GM23338 (cell line): ENCODE data around the gene SNAP91. TPM values are rescaled to one million over a fixed set of nuclear protein-coding genes. Genes with fewer than 3 reads are reported as not detected.

Experiments used
- ATAC-seq: fragments of 200-7000 bp; cut with Tn5 transposase; 3 replicates; pipeline ENCODE4 v1.9.1; 2020
- DNase-seq: peaks from one replicate; pipeline ENCODE4 v3.0.0-alpha.2; 2015; ENCODE audit warnings: low spot score
- H2AFZ ChIP-seq: fragments of 200-600 bp; sonication (generic); 2 replicates; pipeline ENCODE4 v1.8.0; 2016; ENCODE audit warnings: antibody characterized with exemption, mild to moderate bottlenecking, moderate library complexity
- H3F3A ChIP-seq: fragments of 200-600 bp; sonication (generic); replicated peaks from 2 replicates; pipeline ENCODE4 v1.8.0; 2017; ENCODE audit warnings: antibody characterized with exemption, mixed run types, low read depth
- H3K27ac ChIP-seq: fragments of 200-600 bp; sonication (generic); 2 replicates; pipeline ENCODE4 v1.6.1; 2016; ENCODE audit warnings: low read depth
- H3K27me3 ChIP-seq: fragments of 200-600 bp; sonication (generic); 2 replicates; pipeline ENCODE4 v1.8.0; 2016; ENCODE audit warnings: mild to moderate bottlenecking, mixed run types, moderate library complexity; ENCODE audit not compliant: insufficient read depth
- H3K36me3 ChIP-seq: fragments of 200-600 bp; sonication (generic); 2 replicates; pipeline ENCODE4 v1.8.0; 2016; ENCODE audit warnings: mild to moderate bottlenecking; ENCODE audit not compliant: insufficient read depth
- H3K4me1 ChIP-seq: fragments of 200-600 bp; sonication (generic); 2 replicates; pipeline ENCODE4 v1.8.0; 2016; ENCODE audit warnings: mild to moderate bottlenecking, moderate library complexity; ENCODE audit not compliant: insufficient read depth
- H3K4me2 ChIP-seq: fragments of 200-600 bp; sonication (generic); 2 replicates; pipeline ENCODE4 v1.7.1; 2017; ENCODE audit warnings: mixed run types
- H3K4me3 ChIP-seq: fragments of 200-600 bp; sonication (generic); 2 replicates; pipeline ENCODE4 v1.6.1; 2016; ENCODE audit warnings: mixed run types
- H3K79me2 ChIP-seq: fragments of 200-600 bp; sonication (generic); replicated peaks from 2 replicates; pipeline ENCODE4 v1.8.0; 2017; ENCODE audit warnings: mild to moderate bottlenecking; ENCODE audit not compliant: insufficient read depth
- H3K9me2 ChIP-seq: fragments of 200-600 bp; sonication (generic); 2 replicates; pipeline ENCODE4 v1.8.0; 2017; ENCODE audit not compliant: insufficient read depth
- H4K20me1 ChIP-seq: fragments of 200-600 bp; sonication (generic); replicated peaks from 2 replicates; pipeline ENCODE4 v1.8.0; 2017; ENCODE audit warnings: mild to moderate bottlenecking; ENCODE audit not compliant: insufficient read depth
- H3K27ac Mint-ChIP-seq: 2 replicates; pipeline ENCODE4 v1.8.0; 2020; ENCODE audit warnings: inconsistent platforms, mild to moderate bottlenecking, moderate library complexity, mixed read lengths
- H3K27me3 Mint-ChIP-seq: 3 replicates; pipeline ENCODE4 v1.8.0; 2022; ENCODE audit warnings: low read depth, mild to moderate bottlenecking, moderate library complexity, mixed read lengths, inconsistent platforms; ENCODE audit not compliant: insufficient read depth, poor library complexity
- H3K36me3 Mint-ChIP-seq: 3 replicates; pipeline ENCODE4 v1.8.0; 2021; ENCODE audit warnings: low read depth, mild to moderate bottlenecking, inconsistent platforms, moderate library complexity, mixed read lengths
- H3K4me1 Mint-ChIP-seq: 3 replicates; pipeline ENCODE4 v1.8.0; 2020; ENCODE audit warnings: mild to moderate bottlenecking, inconsistent platforms, mixed read lengths
- H3K4me3 Mint-ChIP-seq: 3 replicates; pipeline ENCODE4 v1.8.0; 2021; ENCODE audit warnings: moderate library complexity, mild to moderate bottlenecking, inconsistent platforms, mixed read lengths
- H3K9me3 Mint-ChIP-seq: 3 replicates; pipeline ENCODE4 v1.8.0; 2020; ENCODE audit warnings: moderate library complexity, mild to moderate bottlenecking, inconsistent platforms, mixed read lengths
- CTCF ChIP-seq, 2 experiments: fragments of 200-600 bp in 1 of 2; sonication (generic) in 1 of 2; conservative IDR thresholded peaks; 2 replicates each; pipeline versions ENCODE4 v1.5.1 to v1.6.1; 2016 to 2017; ENCODE audit warnings: antibody characterized with exemption in 2 of 2, low read depth in 2 of 2, mild to moderate bottlenecking in 2 of 2, moderate library complexity in 1 of 2
- EZH2 ChIP-seq: fragments of 200-600 bp; sonication (generic); IDR thresholded peaks from one replicate; pipeline ENCODE4 v1.8.0; 2017; ENCODE audit warnings: antibody characterized with exemption, mild to moderate bottlenecking, low read depth; ENCODE audit not compliant: unreplicated experiment
- EZH2phosphoT487 ChIP-seq: fragments of 200-600 bp; sonication (generic); IDR thresholded peaks from one replicate; pipeline ENCODE4 v1.8.1; 2018; ENCODE audit warnings: antibody characterized with exemption; ENCODE audit not compliant: unreplicated experiment
- JUNB ChIP-seq: IDR thresholded peaks from one replicate; pipeline ENCODE4 v1.6.1; 2016; ENCODE audit warnings: antibody characterized with exemption; ENCODE audit not compliant: unreplicated experiment
- NANOG ChIP-seq: IDR thresholded peaks from 2 replicates; pipeline ENCODE4 v1.6.1; 2016; ENCODE audit warnings: antibody characterized with exemption, borderline replicate concordance
- POLR2AphosphoS5 ChIP-seq: IDR thresholded peaks from 2 replicates; pipeline ENCODE4 v1.6.1; 2016; ENCODE audit warnings: antibody characterized with exemption, low read depth
- STAT1 ChIP-seq: IDR thresholded peaks from one replicate; pipeline ENCODE4 v1.6.1; 2016; ENCODE audit warnings: antibody characterized with exemption; ENCODE audit not compliant: unreplicated experiment
- ZNF114 ChIP-seq: fragments of 250-450 bp; sonication (Bioruptor Pico); IDR thresholded peaks from 2 replicates; pipeline ENCODE4 v1.5.0; 2020; ENCODE audit warnings: mild to moderate bottlenecking, moderate library complexity
- ZNF331 ChIP-seq: fragments of 250-450 bp; sonication (Bioruptor Pico); IDR thresholded peaks from 2 replicates; pipeline ENCODE4 v1.5.0; 2020; ENCODE audit warnings: low read depth, mild to moderate bottlenecking, moderate library complexity
- polyA plus RNA-seq: library from polyadenylated mRNA; unstranded; fragments of >200 nt; fragmentation: Nextera tagmentation; extraction: Ambion mirVana; gene quantifications from 2 replicates; pipeline ENCODE4 v1.2.1, GENCODE V29; 2016
- total RNA-seq: library from RNA; depleted of rRNA; stranded (reverse); fragments of >200 nt; shearing (Covaris generic); gene quantifications from 2 replicates; pipeline ENCODE4 v1.2.3, GENCODE V29; 2014
- TF ChIP-seq, protein P1 (sequence below): fragments of 250-450 bp; sonication (Bioruptor Pico); IDR thresholded peaks from 2 replicates; pipeline ENCODE4 v1.5.0; 2020; ENCODE audit warnings: mild to moderate bottlenecking, moderate library complexity
- TF ChIP-seq, protein P2 (sequence below): IDR thresholded peaks from one replicate; pipeline ENCODE4 v1.6.1; 2018; ENCODE audit warnings: antibody characterized with exemption; ENCODE audit not compliant: unreplicated experiment

SNAP91 gene
- total and polyA plus RNA-seq, 2 experiments from 2014 or later: 0.83 to 1.2 TPM

GRCh38 chr6:83597051-83597450, 111.8 kb downstream of the SNAP91 start (continued):
- TF ChIP-seq, protein P1, sequence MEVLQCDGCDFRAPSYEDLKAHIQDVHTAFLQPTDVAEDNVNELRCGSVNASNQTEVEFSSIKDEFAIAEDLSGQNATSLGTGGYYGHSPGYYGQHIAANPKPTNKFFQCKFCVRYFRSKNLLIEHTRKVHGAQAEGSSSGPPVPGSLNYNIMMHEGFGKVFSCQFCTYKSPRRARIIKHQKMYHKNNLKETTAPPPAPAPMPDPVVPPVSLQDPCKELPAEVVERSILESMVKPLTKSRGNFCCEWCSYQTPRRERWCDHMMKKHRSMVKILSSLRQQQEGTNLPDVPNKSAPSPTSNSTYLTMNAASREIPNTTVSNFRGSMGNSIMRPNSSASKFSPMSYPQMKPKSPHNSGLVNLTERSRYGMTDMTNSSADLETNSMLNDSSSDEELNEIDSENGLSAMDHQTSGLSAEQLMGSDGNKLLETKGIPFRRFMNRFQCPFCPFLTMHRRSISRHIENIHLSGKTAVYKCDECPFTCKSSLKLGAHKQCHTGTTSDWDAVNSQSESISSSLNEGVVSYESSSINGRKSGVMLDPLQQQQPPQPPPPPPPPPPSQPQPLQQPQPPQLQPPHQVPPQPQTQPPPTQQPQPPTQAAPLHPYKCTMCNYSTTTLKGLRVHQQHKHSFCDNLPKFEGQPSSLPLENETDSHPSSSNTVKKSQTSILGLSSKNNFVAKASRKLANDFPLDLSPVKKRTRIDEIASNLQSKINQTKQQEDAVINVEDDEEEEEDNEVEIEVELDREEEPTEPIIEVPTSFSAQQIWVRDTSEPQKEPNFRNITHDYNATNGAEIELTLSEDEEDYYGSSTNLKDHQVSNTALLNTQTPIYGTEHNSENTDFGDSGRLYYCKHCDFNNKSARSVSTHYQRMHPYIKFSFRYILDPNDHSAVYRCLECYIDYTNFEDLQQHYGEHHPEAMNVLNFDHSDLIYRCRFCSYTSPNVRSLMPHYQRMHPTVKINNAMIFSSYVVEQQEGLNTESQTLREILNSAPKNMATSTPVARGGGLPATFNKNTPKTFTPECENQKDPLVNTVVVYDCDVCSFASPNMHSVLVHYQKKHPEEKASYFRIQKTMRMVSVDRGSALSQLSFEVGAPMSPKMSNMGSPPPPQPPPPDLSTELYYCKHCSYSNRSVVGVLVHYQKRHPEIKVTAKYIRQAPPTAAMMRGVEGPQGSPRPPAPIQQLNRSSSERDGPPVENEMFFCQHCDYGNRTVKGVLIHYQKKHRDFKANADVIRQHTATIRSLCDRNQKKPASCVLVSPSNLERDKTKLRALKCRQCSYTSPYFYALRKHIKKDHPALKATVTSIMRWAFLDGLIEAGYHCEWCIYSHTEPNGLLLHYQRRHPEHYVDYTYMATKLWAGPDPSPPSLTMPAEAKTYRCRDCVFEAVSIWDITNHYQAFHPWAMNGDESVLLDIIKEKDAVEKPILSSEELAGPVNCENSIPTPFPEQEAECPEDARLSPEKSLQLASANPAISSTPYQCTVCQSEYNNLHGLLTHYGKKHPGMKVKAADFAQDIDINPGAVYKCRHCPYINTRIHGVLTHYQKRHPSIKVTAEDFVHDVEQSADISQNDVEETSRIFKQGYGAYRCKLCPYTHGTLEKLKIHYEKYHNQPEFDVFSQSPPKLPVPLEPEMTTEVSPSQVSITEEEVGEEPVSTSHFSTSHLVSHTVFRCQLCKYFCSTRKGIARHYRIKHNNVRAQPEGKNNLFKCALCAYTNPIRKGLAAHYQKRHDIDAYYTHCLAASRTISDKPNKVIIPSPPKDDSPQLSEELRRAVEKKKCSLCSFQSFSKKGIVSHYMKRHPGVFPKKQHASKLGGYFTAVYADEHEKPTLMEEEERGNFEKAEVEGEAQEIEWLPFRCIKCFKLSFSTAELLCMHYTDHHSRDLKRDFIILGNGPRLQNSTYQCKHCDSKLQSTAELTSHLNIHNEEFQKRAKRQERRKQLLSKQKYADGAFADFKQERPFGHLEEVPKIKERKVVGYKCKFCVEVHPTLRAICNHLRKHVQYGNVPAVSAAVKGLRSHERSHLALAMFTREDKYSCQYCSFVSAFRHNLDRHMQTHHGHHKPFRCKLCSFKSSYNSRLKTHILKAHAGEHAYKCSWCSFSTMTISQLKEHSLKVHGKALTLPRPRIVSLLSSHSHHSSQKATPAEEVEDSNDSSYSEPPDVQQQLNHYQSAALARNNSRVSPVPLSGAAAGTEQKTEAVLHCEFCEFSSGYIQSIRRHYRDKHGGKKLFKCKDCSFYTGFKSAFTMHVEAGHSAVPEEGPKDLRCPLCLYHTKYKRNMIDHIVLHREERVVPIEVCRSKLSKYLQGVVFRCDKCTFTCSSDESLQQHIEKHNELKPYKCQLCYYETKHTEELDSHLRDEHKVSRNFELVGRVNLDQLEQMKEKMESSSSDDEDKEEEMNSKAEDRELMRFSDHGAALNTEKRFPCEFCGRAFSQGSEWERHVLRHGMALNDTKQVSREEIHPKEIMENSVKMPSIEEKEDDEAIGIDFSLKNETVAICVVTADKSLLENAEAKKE (CRISPR knock-in tag): no peak
- TF ChIP-seq ZNF114: no peak
- TF ChIP-seq EZH2phosphoT487: no peak
- TF ChIP-seq JUNB: no peak
- no peak for TF ChIP-seq ZNF331 (CRISPR knock-in tag)
- no peak for TF ChIP-seq NANOG
- TF ChIP-seq CTCF (conservative IDR thresholded peaks at IDR 0.05; ENCODE audit: low read depth in 2 of 2): no peak
- TF ChIP-seq STAT1: no peak

- H3K79me2 ChIP-seq: no peaks in the 10 kb centered on the region
- no peaks in the 10 kb centered on the region for H3K27me3 ChIP-seq
- no peaks in the 10 kb centered on the region for H3K9me2 ChIP-seq
- H2AFZ ChIP-seq: no peak overlapping the region
- H3K4me1 Mint-ChIP-seq: peaks cover 8% of the 10 kb centered on the region; the same call in 2 of the 3 replicates
- H3K27ac Mint-ChIP-seq: no peak overlapping the region
- no peak overlapping the region for H3K4me3 ChIP-seq
- DNase-seq (no peak), ATAC-seq (no peak)
- peaks cover 2% of the 10 kb centered on the region; the same call in 1 of the 3 replicates for H3K36me3 Mint-ChIP-seq
- no peaks in the 10 kb centered on the region for H3K36me3 ChIP-seq
- H3K4me3 Mint-ChIP-seq: no peak overlapping the region
- no peaks in the 10 kb centered on the region for H3F3A ChIP-seq
- H3K27me3 Mint-ChIP-seq: no peaks in the 10 kb centered on the region
- peaks cover 3% of the 10 kb centered on the region; the same call in 2 of the 3 replicates for H3K9me3 Mint-ChIP-seq
- H3K4me1 ChIP-seq: peaks cover 7% of the 10 kb centered on the region; the same call in 1 of the 2 replicates
- no peak overlapping the region for H3K27ac ChIP-seq
- no peaks in the 10 kb centered on the region for H4K20me1 ChIP-seq
- no peak overlapping the region for H3K4me2 ChIP-seq
- TF ChIP-seq ZNF114 (no peak), NANOG (no peak), POLR2AphosphoS5 (no peak), EZH2 (no peak), ZNF331 (CRISPR knock-in tag) (no peak)
- TF ChIP-seq, protein P2, sequence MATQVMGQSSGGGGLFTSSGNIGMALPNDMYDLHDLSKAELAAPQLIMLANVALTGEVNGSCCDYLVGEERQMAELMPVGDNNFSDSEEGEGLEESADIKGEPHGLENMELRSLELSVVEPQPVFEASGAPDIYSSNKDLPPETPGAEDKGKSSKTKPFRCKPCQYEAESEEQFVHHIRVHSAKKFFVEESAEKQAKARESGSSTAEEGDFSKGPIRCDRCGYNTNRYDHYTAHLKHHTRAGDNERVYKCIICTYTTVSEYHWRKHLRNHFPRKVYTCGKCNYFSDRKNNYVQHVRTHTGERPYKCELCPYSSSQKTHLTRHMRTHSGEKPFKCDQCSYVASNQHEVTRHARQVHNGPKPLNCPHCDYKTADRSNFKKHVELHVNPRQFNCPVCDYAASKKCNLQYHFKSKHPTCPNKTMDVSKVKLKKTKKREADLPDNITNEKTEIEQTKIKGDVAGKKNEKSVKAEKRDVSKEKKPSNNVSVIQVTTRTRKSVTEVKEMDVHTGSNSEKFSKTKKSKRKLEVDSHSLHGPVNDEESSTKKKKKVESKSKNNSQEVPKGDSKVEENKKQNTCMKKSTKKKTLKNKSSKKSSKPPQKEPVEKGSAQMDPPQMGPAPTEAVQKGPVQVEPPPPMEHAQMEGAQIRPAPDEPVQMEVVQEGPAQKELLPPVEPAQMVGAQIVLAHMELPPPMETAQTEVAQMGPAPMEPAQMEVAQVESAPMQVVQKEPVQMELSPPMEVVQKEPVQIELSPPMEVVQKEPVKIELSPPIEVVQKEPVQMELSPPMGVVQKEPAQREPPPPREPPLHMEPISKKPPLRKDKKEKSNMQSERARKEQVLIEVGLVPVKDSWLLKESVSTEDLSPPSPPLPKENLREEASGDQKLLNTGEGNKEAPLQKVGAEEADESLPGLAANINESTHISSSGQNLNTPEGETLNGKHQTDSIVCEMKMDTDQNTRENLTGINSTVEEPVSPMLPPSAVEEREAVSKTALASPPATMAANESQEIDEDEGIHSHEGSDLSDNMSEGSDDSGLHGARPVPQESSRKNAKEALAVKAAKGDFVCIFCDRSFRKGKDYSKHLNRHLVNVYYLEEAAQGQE: no peak
Observed at GRCh38 chr6:83594941-83595340, 114.0 kb downstream of the SNAP91 start.
